Measurements from ENCODE around the gene ZFP36L2. TPM values are rescaled to one million over a fixed set of nuclear protein-coding genes. Genes with fewer than 3 reads are reported as not detected.
"Not testable (repeated sequence)": the region's sequence is repeated elsewhere in the genome, so short reads cannot be mapped to it uniquely, and the experiment has no call there.

ZFP36L2 gene
- total RNA-seq, 1 donor from 2014 or later: 98.3 TPM

DNA sequence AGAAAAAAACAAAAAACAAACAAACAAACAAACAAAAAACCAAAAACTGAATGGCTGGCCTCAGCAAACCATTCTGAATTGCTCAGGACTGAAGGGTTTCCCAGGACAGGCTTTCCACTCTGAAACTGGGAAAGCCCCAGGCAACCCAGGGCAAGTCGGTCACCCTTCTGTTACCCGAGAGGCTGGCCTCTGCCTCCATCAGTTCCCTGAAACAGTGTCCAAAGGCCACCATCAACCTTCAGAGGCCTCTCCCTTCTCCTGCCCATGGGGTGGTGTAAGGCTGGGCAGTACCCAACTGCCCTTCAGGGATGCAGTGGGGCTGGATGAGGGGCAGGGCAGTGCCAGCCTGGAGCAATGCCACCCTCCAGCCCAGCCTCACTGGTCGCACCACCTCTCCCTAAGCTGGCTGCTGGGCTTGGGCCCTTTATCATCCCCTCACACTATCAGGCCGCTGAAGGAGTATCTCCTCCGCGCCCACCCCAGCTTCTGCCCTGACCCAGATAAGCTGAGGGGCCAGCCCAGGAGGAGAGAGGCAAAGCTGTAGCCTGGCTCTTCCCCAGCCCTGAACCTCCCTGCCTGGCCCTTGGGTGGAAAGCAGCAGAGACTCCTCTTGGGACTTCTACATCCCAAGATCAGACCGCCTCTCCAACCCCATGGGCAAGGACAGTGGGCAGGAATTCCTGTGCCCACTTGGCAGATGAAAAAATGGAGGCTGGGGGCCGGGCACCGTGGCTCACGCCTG is 35.9 kb downstream of the ZFP36L2 start:
- Mint-ChIP-seq H3K27ac (no peak overlapping the region), H3K4me1 (peaks cover 18% of the 10 kb centered on the region), H3K27me3 (ENCODE audit: low read depth) (no peaks in the 10 kb centered on the region), H3K9me3 (no peaks in the 10 kb centered on the region), H3K36me3 (no peaks in the 10 kb centered on the region), H3K4me3 (no peak overlapping the region)
- DNase-seq (ENCODE audit: low spot score in 2 of 2, unreplicated experiment in 2 of 2): no peak
- TF ChIP-seq, protein P1, sequence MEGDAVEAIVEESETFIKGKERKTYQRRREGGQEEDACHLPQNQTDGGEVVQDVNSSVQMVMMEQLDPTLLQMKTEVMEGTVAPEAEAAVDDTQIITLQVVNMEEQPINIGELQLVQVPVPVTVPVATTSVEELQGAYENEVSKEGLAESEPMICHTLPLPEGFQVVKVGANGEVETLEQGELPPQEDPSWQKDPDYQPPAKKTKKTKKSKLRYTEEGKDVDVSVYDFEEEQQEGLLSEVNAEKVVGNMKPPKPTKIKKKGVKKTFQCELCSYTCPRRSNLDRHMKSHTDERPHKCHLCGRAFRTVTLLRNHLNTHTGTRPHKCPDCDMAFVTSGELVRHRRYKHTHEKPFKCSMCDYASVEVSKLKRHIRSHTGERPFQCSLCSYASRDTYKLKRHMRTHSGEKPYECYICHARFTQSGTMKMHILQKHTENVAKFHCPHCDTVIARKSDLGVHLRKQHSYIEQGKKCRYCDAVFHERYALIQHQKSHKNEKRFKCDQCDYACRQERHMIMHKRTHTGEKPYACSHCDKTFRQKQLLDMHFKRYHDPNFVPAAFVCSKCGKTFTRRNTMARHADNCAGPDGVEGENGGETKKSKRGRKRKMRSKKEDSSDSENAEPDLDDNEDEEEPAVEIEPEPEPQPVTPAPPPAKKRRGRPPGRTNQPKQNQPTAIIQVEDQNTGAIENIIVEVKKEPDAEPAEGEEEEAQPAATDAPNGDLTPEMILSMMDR (IDR thresholded peaks at IDR 0.05; ENCODE audit: unreplicated experiment): no peak

DNA sequence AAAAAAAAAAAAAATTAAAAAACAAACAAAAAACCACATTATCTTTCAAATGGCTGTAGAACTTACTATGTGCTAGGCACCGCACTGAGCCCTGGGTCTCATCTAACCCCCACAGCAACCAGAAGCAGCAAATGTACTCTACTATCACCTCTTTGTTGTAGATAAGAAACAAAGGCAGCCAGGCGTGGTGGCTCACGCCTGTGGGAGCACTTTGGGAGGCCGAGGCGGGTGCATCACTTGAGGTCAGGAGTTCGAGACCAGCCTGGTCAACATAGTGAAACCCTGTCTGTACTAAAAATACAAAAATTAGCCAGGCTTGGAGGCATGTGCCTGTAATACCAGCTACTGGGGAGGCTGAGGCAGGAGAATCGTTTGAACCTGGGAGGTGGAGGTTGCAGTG is 36.5 kb downstream of the ZFP36L2 start:
- not testable (repeated sequence) for H3K9me3 Mint-ChIP-seq; H3K36me3 Mint-ChIP-seq; DNase-seq (ENCODE audit: low spot score in 2 of 2, unreplicated experiment in 2 of 2); H3K27me3 Mint-ChIP-seq (ENCODE audit: low read depth); H3K4me3 Mint-ChIP-seq; H3K27ac Mint-ChIP-seq
- peaks cover 18% of the 10 kb centered on the region for H3K4me1 Mint-ChIP-seq

DNA sequence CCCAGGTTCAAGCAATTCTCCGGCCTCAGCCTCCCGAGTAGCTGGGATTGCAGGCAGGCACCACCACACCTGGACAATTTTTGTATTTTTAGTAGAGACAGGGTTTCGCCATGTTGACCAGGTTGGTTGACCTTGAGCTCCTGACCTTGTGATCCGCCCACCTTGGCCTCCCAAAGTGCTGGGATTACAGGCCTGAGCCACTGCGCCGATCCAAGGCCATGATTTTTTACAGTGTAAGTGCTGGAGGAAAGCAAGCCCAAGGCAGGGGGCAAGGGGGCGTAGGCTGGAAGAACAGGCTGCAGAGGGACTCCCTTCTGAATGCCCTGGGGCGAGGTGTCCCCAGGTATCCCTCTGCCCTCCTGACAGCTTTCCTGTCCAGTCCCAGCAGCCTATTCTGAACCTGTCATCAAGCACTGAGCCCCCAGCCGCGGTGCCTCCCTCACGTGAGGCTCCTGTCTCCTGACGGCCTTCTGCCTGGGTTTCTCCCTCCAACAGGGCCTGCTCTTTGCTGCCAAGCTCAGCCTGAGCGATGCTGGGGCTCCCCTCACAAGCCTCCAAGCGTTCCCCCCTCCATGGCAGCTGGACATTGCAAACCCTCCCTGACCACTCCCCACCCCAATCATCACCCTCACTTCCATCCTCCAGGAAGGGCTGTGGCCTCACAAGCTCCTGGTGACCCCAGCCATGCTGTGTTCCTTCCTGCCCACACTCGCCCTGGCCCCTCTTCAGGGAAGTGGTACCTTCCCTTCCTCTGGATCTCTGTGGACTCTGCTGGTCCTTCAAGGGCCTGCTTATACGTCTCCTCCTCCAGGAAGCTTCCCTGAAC is 37.6 kb downstream of the ZFP36L2 start:
- no peaks in the 10 kb centered on the region for H3K27me3 Mint-ChIP-seq (ENCODE audit: low read depth)
- TF ChIP-seq, protein P1 (IDR thresholded peaks at IDR 0.05; ENCODE audit: unreplicated experiment): no peak
- no peaks in the 10 kb centered on the region for H3K36me3 Mint-ChIP-seq
- H3K9me3 Mint-ChIP-seq: no peaks in the 10 kb centered on the region
- H3K4me3 Mint-ChIP-seq: no peak overlapping the region
- peaks cover 9% of the 10 kb centered on the region for H3K4me1 Mint-ChIP-seq
- no peak overlapping the region for H3K27ac Mint-ChIP-seq
- no peak for DNase-seq (ENCODE audit: low spot score in 2 of 2, unreplicated experiment in 2 of 2)

DNA sequence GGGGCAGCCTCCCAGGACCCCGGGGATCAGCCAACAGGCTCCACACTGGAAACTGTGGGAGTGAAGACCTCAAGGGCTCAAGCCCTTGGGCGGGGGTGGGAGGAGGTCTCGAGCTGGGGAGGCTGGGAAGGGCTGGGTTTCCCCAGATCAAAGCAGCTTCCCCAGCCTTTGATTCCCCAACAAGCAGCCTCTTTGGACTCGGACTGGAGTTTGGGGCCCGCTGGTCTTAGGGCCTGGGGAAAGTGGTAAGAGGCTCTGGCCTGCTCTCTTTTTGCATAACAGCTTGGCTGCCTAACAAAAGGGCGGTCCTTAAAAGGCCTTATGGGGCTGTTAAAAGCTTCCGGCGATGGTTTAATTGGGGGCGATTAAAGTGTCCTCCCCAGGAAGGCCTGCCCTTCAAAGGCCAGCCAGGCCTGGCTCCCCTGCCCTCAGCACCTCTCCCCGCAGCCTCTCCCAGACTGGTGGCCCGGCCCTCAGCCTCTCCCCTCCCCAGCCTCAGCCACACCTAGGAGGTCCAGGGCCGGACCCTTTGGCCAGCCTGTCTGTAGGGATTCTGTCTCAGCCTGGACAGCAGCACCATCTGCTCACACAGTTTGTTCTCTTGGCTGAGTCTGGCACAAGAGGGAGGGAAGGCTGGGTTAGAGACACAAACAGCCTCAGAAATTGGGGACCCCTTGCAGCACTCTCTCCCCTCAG is 39.6 kb downstream of the ZFP36L2 start:
- Mint-ChIP-seq H3K36me3 (no peaks in the 10 kb centered on the region), H3K27ac (peak overlapping the region; percentile 1), H3K9me3 (no peaks in the 10 kb centered on the region), H3K27me3 (ENCODE audit: low read depth) (no peaks in the 10 kb centered on the region), H3K4me1 (peaks cover 4% of the 10 kb centered on the region), H3K4me3 (no peak overlapping the region)
- TF ChIP-seq, protein P1 (IDR thresholded peaks at IDR 0.05; ENCODE audit: unreplicated experiment): no peak
- DNase-seq (ENCODE audit: low spot score in 2 of 2, unreplicated experiment in 2 of 2): no peak

DNA sequence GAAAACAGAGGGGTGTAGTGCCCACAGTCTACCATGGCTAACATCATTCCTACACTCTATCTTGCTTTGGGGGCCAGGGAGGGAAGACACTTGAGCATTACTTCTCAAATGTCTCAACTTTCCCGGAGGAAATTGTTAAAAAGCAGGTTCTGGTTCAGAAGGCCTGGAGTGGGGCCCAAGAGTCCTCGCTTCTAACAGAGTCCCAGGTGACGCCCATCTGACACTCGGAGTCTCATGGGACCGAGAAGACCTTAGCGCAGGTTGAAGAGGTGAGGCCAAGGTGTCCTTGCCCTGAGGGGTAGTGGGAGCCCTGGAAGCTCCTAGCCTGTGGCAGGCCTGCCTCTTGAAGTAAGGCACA is 40.1 kb downstream of the ZFP36L2 start:
- Mint-ChIP-seq H3K9me3 (no peaks in the 10 kb centered on the region), H3K36me3 (no peaks in the 10 kb centered on the region), H3K4me3 (no peak overlapping the region), H3K4me1 (peaks cover 4% of the 10 kb centered on the region), H3K27ac (peak overlapping the region; percentile 0), H3K27me3 (ENCODE audit: low read depth) (no peaks in the 10 kb centered on the region)
- TF ChIP-seq, protein P1 (IDR thresholded peaks at IDR 0.05; ENCODE audit: unreplicated experiment): no peak
- DNase-seq (ENCODE audit: low spot score in 2 of 2, unreplicated experiment in 2 of 2): no peak

DNA sequence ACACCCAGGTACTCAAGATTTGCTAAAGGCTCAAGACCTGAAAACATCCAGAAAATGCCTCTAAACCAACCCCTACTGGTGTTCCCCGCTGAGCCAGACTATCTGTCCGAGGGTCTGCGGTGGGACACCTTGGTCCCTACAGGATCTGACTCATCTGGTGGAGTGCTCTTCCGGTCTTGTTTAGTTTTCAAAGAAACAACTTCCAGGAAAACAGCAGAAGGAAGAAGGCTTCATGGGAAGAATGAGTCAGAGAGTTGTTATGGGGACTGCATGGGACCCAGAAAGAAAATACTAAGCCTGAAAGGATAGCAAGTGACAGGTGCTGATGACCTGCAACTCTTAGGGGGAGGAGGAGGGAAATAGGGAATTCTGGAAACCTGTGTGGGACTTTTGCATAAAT is 41.3 kb downstream of the ZFP36L2 start:
- H3K36me3 Mint-ChIP-seq: no peaks in the 10 kb centered on the region
- no peak overlapping the region for H3K27ac Mint-ChIP-seq

More for the DNA sequence above, 41.3 kb downstream of the ZFP36L2 start:
- Mint-ChIP-seq H3K27me3 (ENCODE audit: low read depth) (no peaks in the 10 kb centered on the region), H3K4me3 (no peak overlapping the region), H3K9me3 (no peaks in the 10 kb centered on the region), H3K4me1 (peaks cover 4% of the 10 kb centered on the region)
- DNase-seq (ENCODE audit: low spot score in 2 of 2, unreplicated experiment in 2 of 2): no peak
- TF ChIP-seq, protein P1 (IDR thresholded peaks at IDR 0.05; ENCODE audit: unreplicated experiment): no peak

Measured in mesothelial cell of epicardium (in vitro differentiated cells).